Measurements from ENCODE around the gene ALK.

GRCh38 chr2:29715655-29716054 is 205.7 kb downstream of the ALK start:
- TF ChIP-seq SIN3A (IDR thresholded peaks at IDR 0.05; ENCODE audit: borderline replicate concordance, low read depth, low read length) (no peak), CTCF (IDR thresholded peaks at IDR 0.05) (no peak)
